Suprapubic skin (tissue), 4 donors: ENCODE measurements around the gene PCNX2.

ENCODE experiments used
- POLR2A ChIP-seq, 2 donors: fragments of 450-650 bp; IDR thresholded peaks; one replicate each; pipeline ENCODE4 v1.6.1; 2017; ENCODE audit warnings: antibody characterized with exemption in 2 of 2, mild to moderate bottlenecking in 2 of 2, moderate library complexity in 2 of 2
- POLR2AphosphoS5 ChIP-seq, 3 donors: sonication (generic); formaldehyde crosslinking; IDR thresholded peaks; one replicate each; pipeline ENCODE4 v1.6.1; 2017; ENCODE audit warnings: antibody characterized with exemption in 3 of 3
- TF ChIP-seq, protein P1 (sequence below), 2 donors: fragments of 200-600 bp in 1 of 2; fragments of 450-650 bp in 1 of 2; sonication (generic) in 1 of 2; IDR thresholded peaks; one replicate each; pipeline ENCODE4 v1.5.1; 2016 to 2019; ENCODE audit warnings: antibody characterized with exemption in 2 of 2, mild to moderate bottlenecking in 1 of 2, moderate library complexity in 1 of 2

- no peak for TF ChIP-seq POLR2AphosphoS5 (IDR thresholded peaks at IDR 0.05)
- TF ChIP-seq POLR2A (IDR thresholded peaks at IDR 0.05) = no peak
- TF ChIP-seq, protein P1, sequence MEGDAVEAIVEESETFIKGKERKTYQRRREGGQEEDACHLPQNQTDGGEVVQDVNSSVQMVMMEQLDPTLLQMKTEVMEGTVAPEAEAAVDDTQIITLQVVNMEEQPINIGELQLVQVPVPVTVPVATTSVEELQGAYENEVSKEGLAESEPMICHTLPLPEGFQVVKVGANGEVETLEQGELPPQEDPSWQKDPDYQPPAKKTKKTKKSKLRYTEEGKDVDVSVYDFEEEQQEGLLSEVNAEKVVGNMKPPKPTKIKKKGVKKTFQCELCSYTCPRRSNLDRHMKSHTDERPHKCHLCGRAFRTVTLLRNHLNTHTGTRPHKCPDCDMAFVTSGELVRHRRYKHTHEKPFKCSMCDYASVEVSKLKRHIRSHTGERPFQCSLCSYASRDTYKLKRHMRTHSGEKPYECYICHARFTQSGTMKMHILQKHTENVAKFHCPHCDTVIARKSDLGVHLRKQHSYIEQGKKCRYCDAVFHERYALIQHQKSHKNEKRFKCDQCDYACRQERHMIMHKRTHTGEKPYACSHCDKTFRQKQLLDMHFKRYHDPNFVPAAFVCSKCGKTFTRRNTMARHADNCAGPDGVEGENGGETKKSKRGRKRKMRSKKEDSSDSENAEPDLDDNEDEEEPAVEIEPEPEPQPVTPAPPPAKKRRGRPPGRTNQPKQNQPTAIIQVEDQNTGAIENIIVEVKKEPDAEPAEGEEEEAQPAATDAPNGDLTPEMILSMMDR (IDR thresholded peaks at IDR 0.05) = no peak
These were observed 345.8 kb downstream of the PCNX2 start for GRCh38 chr1:232949636-232950196.
